Activated CD8-positive, alpha-beta memory T cell treated with anti-CD3 and anti-CD28 coated beads for 1 hour (primary cell): ENCODE data around the gene HLA-DMA.
A peak's percentile ranks its signal among the peaks of the same experiment; 100 is the strongest.

Experiments
- DNase-seq, 2 donors: peaks; one replicate each; pipeline ENCODE4 v3.0.0-alpha.2; 2020; ENCODE audit warnings: low read depth in 1 of 2; ENCODE audit errors: extremely low read depth in 1 of 2

HLA-DMA gene

DNA sequence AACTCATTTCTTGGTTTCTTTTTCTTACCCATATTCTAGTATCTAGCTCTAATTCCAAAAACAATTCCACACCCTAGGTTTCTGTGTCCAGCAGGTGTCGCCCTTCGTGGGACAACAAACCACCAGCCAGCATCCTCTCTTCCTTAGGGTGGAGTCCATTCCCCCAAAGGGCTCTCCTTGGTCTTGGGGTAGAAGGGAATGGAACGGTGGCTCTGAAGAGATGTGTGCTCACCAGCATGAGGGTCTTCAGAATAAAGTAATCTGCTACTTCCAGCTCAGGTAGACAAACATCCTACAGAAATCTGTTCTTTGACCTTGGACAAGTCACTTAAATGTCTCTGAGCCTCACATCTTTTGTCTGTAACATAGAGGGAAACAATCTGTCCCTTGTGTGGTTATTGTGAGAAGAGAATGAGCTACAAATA lies 19.2 kb downstream of the HLA-DMA start:
- peak; percentile 43 to 69 for DNase-seq

DNA sequence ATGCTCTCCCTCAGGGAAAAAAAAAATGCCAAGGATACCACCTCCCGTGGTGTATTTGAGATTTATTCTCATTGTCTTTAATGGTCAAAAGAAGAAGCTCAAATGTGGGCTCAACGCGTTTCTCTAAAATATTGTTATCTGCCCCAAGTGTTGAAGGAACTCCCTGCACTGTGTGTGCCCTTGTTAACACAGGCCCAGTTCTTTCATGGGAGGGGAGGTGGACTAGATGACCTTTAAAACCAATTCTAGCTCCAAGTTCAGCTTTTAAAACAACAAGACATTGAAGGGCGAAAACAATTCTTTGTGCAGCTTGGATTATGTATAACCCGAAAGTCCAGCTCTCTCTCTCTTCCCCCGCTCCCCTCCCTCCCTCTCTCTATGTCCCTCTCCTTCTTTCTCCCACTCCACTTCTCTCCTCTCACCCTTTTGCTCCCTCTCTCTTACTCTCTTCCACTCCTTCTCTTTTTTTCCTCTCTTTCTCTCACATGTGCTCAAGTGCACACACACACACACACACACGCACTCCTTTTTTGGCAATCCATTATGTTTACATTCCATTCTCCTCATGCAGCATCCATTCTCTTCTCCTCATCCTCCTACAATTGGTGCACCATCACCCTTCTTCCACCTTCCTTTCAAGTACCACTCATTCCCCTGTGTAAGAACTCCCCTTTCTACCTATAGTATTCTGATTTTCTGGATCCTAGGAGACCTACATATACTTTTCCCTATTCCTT lies 20.6 kb downstream of the HLA-DMA start:
- no peak for DNase-seq

DNA sequence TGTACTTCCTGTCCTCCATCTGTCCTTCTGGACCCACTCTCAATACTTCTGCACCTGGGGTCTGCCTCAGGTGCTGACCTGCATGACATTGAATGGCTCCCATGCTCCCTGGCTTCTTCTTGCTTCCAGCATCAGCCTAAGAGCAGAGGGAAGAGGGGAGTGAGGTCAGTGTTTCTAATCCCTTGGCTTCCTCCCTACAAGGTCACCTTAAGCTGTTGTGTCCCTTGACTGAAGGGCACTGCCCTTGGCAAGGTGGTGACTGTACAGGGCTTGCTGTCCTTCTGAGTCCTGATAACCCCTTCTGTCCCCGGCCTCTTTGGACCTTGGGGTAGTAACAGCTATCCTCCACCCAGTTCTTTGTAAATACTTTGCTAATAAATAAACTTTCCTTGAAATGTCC lies 21.7 kb downstream of the HLA-DMA start:
- DNase-seq, result no peak

DNA sequence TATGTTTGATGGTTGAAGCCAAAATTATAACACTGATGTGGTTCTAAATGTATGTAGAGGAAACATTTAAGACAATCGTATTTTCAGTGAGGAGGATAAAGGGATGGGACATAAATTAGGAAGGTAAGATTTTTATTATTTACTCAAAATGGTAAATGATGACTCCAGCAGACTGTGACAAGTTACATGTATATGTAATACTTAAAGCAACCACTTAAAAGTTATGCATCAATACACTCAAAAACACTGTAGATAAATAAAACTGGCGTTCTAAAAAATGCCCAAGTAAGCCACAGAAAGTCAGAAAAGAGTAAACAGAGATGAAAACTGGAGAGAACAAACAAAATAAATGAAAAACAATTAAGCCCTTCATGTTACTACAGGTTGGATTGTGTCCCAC lies 30.8 kb downstream of the HLA-DMA start:
- DNase-seq, result no peak

DNA sequence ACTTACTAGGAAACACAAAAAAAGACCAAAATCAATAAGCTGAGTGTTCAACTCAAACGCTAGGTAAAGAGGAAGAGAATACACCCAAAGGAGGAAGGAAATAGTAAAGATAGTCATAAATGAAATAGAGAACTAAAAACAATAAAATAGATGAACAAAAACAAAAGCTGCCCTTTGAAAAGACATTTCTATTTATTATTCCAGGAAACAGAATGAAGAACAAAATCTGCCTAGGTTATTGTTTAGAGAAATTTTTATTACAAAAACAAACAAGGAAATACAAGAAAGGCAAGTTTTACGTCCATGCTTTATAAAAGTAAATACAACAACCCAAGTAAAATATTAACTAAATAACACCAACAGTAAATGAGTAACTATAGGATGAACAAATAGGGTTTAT lies 32.2 kb downstream of the HLA-DMA start:
- DNase-seq, result no peak

DNA sequence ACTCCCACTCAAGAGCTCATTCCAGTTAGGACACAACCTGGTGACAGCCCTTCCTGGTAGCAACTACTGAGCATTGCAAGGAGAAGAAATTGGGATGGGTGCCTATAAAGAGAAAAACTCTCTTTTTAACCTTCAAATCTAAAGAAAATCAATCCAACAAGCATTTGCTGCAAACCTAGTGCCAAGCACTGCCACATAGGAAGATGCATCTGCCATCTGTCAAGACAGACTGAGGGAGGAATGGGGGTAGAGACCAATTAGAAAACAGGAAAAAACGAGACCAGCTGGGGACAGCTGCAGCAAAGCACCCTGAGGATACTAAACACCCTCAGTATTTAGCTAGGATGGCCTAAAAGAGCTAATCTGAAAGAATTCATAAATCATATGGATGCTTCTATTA lies 39.9 kb downstream of the HLA-DMA start:
- DNase-seq, result no peak

DNA sequence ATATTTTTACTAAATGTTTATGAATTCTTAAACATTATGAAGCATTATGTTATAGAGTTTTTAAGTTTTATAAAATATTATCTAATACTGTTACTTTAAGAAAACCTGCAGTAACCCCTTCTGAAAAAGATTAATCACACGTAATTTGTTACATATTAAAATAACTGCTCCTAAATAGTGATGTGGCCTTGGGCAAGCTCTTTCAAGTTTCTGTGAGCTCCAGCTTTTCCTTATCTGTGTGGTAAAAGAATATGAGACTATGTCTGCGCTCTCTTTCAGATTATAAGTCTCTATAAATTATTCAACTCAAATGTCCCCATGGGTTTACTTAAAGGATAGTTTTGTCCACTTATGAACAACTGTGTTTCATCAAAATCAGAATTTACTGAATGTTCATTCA lies 44.0 kb downstream of the HLA-DMA start:
- DNase-seq, result no peak

DNA sequence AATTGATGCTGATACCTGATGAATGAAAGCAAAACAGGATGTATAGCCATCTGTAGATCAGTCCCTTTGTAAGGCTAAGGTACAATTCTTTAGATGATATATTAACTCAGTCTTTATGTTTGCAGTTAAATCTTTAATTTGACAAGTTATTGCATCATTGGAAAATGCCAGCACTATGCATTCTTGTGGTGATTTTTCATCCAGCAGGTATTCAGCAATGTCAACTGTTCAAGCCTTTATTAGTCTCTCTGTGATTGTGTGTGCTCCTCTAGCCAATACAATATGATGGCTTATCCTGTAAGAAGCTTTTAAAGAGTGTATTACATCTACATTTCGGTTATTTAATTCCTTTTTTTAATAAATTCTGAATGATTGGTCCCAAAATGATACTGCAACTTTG lies 46.4 kb downstream of the HLA-DMA start:
- no peak for DNase-seq

DNA sequence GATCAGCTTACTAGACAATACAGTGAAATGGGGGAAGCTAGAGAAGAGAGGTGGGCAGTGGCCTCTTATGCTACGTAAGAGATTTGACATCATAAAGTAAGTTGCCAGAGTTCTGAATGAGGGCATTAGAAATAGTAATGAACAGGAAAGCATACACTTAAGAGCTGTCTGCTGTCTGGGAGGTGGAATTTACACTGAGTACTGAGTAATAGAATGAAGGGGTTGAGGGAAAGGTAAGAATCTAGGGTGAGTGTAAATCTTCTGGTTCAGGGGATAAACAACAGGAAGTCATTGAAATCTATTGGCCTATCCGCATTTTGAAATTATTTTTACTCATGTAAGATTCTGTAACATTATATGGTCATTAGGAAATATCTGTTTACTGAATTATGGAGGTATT lies 47.8 kb downstream of the HLA-DMA start:
- DNase-seq, result no peak

DNA sequence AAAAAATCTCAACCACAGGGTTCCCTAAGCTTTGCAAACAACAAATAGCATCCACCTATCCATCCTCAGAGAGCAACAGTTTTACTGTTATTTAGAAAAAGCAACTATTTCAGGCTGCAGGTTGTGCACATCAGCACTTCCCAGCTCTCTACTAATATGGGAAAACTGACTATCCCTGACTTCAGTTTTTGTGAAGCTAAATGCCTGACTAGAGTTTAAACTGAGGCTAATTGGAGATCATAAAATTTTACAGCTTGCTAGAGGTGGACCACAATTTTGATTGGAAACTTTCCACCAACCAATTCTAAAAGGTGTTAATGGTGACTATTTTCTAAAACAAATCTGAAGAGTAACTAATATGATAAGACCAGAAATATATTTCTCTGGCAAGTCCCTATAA lies 48.9 kb downstream of the HLA-DMA start:
- DNase-seq, result no peak
